ENCODE measurements around the gene GLRA2. TPM values are rescaled to one million over a fixed set of nuclear protein-coding genes. Genes with fewer than 3 reads are reported as not detected.
A peak's percentile ranks its signal among the peaks of the same experiment; 100 is the strongest.
"Not testable (repeated sequence)": the region's sequence is repeated elsewhere in the genome, so short reads cannot be mapped to it uniquely, and the experiment has no call there.

Gene GLRA2
- total RNA-seq, 2 donors from 2014 or later = not detected

DNA sequence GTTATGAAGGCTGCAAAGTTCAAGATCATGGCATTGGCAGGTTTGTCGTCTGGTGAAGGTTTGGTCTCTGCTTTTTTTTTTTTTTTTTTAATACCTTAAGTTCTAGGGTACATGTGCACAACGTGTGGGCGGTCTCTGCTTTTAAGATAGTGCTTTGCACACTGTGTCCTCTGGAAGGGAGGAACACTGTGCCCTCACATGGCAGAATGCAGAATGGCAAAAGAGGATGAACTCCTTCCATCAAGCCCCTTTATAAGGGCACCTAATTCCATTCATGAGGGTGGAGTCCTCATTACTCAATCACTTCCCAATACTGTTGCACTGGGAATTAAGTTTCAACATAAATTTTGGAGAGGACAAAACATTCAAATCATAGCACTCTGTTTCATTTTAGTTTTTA, 101.4 kb downstream of the GLRA2 start:
- peaks cover 4% of the 10 kb centered on the region for H3K9me3 Mint-ChIP-seq
- ATAC-seq (replicated peaks) = no peak
- H3K4me3 Mint-ChIP-seq = no peak overlapping the region
- no peaks in the 10 kb centered on the region for H3K4me1 Mint-ChIP-seq
- H3K27me3 Mint-ChIP-seq = peaks cover 10% of the 10 kb centered on the region
- H3K27ac Mint-ChIP-seq = no peak overlapping the region
- no peaks in the 10 kb centered on the region for H3K36me3 Mint-ChIP-seq (ENCODE audit: low read depth)

DNA sequence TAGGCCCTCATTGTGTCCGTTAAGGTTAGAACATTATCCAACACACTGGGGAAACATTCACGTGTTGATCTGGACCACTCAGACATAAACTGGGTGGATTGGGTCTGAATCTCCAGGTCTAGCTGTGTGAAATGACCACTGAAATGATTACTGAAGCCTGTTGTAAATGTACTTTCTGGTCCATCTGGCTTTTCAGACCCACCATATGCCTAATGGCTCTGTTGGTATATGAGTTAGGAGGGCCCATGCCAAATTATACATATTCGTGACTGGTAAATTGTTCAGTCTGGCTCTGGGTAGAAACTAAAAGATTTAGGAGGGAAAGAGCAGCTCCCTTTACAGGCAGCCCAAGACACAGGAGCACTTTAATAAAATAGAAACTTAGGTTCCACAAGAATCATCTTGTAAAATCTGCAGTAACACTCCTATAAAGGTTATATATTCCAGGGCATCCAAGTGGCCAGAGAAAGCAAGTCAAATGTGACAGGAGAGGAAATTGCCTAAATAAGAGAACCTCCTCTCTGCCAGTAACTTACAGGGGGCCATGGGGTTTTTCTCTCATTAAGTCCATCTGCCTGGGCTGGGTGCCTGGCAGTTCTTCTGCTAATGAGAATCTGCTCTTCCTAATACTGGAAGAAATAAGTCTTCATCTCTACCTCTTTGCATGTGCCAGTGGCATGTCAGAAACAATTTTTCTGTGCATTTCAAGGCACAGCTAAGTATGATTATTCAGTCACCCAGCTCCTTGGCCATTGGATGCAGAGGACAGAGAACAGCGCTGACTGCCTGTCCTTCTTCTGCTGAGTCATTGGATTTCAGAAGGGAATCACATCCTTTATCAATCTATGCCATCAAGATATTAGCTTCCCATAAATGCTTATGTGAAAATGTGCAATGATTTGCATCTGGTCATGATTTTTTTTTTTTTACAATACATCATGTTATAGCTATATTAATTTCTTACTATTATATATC, 112.6 kb downstream of the GLRA2 start:
- no peaks in the 10 kb centered on the region for H3K36me3 Mint-ChIP-seq (ENCODE audit: low read depth)
- no peak overlapping the region for H3K27ac Mint-ChIP-seq
- no peak for ATAC-seq (replicated peaks)
- no peaks in the 10 kb centered on the region for H3K27me3 Mint-ChIP-seq
- H3K9me3 Mint-ChIP-seq = no peaks in the 10 kb centered on the region
- no peaks in the 10 kb centered on the region for H3K4me1 Mint-ChIP-seq
- H3K4me3 Mint-ChIP-seq = no peak overlapping the region

DNA sequence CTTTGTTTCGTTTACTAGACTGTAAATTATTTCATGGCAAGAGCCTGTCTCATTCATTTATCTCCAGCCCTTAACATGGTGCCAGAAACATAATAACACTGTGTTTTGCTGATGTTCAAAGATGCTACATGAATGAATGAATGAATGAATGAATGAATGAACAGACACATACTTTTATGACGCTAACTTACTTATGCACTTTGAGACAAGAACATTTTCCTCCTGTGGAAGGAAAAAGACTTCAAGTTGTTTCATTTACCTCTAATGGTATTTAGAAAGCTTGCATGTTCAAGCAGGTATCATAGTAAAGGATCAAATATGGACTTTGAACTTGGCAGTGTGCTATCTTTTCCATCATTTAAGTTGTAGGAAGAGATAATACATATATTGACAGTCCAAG, 131.6 kb downstream of the GLRA2 start:
- no peaks in the 10 kb centered on the region for H3K4me1 Mint-ChIP-seq
- ATAC-seq (replicated peaks) = no peak
- no peaks in the 10 kb centered on the region for H3K9me3 Mint-ChIP-seq
- peaks cover 4% of the 10 kb centered on the region for H3K27me3 Mint-ChIP-seq
- no peak overlapping the region for H3K4me3 Mint-ChIP-seq
- H3K27ac Mint-ChIP-seq = no peak overlapping the region
- no peaks in the 10 kb centered on the region for H3K36me3 Mint-ChIP-seq (ENCODE audit: low read depth)

DNA sequence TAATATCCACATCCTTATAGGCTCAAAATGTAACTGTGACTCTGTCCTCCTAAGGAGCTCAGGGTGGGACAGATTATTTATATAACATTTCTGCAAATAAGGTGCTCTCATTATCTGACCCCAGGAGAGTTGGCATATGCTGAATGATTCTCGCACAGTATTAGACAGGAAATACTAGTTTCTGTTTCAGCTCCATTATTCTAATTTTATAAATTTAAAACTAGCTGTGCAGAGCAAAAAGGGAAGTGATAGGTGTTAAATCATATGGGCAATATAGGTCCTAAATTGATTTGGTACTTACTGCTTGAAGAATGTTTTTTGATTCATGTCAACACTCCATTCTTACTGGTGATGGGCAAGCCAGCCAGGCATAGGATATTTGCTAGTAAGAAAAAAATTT, 141.5 kb downstream of the GLRA2 start:
- no peaks in the 10 kb centered on the region for H3K36me3 Mint-ChIP-seq (ENCODE audit: low read depth)
- no peak for ATAC-seq (replicated peaks)

DNA sequence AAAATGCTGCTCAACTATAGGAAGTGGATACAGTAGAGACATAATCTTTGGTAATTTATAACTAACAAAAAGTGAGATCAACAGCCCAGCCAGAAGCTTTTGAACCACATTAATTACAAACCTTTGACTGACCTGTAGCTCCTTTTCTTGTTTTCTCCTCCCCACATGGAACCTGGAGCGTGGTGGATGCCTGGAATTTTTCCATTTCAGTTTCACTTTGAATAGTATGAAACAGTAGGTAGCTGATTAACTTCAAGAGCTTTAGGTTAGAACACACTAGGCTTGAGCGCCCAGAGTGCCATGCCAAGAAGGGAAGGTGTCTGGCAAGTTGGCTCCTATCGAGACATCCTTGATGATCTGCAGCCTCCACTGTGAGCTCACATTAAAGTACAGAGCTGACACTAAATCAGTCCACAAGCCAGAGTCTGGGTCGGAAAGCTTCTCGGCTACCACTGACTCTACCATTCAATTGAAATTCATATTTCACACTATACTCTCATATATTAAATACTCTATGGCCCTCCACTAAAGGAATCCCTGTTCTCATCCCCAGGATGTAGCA, 143.4 kb downstream of the GLRA2 start:
- H3K27me3 Mint-ChIP-seq = no peaks in the 10 kb centered on the region
- no peaks in the 10 kb centered on the region for H3K9me3 Mint-ChIP-seq
- no peak overlapping the region for H3K27ac Mint-ChIP-seq
- no peaks in the 10 kb centered on the region for H3K36me3 Mint-ChIP-seq (ENCODE audit: low read depth)
- ATAC-seq (replicated peaks) = no peak
- H3K4me1 Mint-ChIP-seq = peaks cover 6% of the 10 kb centered on the region
- H3K4me3 Mint-ChIP-seq = no peak overlapping the region

More for the DNA sequence above, 141.5 kb downstream of the GLRA2 start:
- Mint-ChIP-seq H3K4me1 (peaks cover 6% of the 10 kb centered on the region), H3K27ac (no peak overlapping the region), H3K27me3 (no peaks in the 10 kb centered on the region), H3K9me3 (no peaks in the 10 kb centered on the region), H3K4me3 (no peak overlapping the region)

DNA sequence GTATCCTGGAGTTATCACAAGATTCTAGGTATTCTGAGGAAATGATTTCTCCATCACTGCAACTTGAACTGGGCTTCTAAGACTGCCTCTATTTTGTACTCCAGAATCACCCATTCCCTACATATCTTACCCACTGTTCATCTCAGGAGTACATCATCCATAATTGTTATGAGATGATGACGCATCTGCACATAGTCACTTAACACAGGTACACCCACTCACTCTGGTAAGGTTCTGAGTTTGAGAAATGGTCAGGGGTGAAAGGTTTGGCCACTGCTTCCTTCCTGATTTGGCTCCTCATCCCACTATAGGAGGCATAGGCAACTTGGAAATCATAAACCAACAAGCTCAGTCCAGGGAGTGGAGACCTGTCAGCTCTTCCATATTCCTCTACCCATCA, 143.9 kb downstream of the GLRA2 start:
- Mint-ChIP-seq H3K27me3 (no peaks in the 10 kb centered on the region), H3K4me1 (peaks cover 6% of the 10 kb centered on the region), H3K36me3 (ENCODE audit: low read depth) (no peaks in the 10 kb centered on the region), H3K9me3 (no peaks in the 10 kb centered on the region), H3K27ac (peak overlapping the region; percentile 71), H3K4me3 (no peak overlapping the region)
- peak; percentile 46 for ATAC-seq (replicated peaks)

DNA sequence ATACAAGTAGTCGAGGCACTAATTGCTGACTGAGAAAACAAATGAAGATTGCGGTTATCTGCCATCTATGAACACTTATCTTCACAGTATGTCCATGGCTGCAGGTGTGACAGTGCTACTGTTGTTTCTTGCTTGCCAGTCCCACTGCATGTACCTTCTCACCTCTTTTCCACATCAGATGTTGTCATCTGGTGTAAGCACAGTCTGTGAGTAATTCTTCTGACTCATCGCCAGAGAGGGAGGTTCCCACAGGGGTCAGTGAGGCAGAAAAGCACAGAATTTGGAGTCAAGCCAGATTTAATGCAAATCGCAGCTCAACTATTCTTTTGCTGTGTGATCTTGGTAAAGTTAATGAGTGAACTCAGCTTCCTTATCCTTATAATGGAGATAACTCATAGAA, 144.4 kb downstream of the GLRA2 start:
- Mint-ChIP-seq H3K27me3 (no peaks in the 10 kb centered on the region), H3K27ac (peak overlapping the region; percentile 71), H3K4me1 (peaks cover 6% of the 10 kb centered on the region), H3K36me3 (ENCODE audit: low read depth) (no peaks in the 10 kb centered on the region), H3K4me3 (no peak overlapping the region), H3K9me3 (no peaks in the 10 kb centered on the region)
- peak; percentile 96 for ATAC-seq (replicated peaks)

DNA sequence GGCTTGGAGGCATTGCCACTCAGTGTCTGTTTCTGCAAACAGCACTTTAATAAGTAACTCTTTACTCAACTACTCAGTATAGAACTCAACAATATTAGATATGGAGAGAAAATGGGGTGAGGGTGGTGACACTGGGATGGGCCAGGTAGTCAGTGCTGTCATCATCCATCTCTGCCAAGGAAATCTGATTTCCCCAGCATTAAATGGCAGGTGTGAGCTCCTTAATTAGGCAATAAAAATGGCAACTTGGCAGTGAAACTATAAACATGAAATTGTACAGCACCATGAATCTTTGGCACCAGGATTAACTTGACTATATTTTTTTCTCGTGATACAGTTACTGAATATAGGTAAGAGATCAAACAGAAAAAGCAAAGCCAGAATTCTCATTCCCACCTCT, 146.2 kb downstream of the GLRA2 start:
- no peak overlapping the region for H3K4me3 Mint-ChIP-seq
- H3K36me3 Mint-ChIP-seq (ENCODE audit: low read depth) = no peaks in the 10 kb centered on the region
- no peak overlapping the region for H3K27ac Mint-ChIP-seq
- H3K9me3 Mint-ChIP-seq = no peaks in the 10 kb centered on the region
- H3K4me1 Mint-ChIP-seq = peaks cover 6% of the 10 kb centered on the region
- no peaks in the 10 kb centered on the region for H3K27me3 Mint-ChIP-seq
- no peak for ATAC-seq (replicated peaks)

DNA sequence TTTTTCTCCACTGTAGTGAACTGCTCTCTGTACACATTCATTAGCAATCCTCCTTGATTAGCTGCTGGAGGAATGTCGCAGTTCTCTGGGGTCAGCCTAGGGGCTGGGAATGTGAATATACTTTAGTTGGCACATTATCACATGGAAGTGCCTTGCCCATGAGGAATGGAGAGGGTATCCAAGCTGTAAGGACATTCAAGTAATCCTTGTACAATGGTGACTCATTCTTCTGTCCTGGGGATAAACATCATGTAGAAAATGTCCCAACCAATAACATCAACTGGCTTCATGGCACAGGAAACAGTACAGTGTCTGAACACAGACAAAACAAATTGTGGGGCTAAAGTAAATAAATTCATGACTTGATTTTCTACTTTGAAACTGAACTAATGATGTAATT, 147.1 kb downstream of the GLRA2 start:
- no peak for ATAC-seq (replicated peaks)
- no peaks in the 10 kb centered on the region for H3K27me3 Mint-ChIP-seq
- no peaks in the 10 kb centered on the region for H3K36me3 Mint-ChIP-seq (ENCODE audit: low read depth)
- H3K4me1 Mint-ChIP-seq = peaks cover 6% of the 10 kb centered on the region
- H3K4me3 Mint-ChIP-seq = no peak overlapping the region
- H3K9me3 Mint-ChIP-seq = no peaks in the 10 kb centered on the region
- H3K27ac Mint-ChIP-seq = no peak overlapping the region

DNA sequence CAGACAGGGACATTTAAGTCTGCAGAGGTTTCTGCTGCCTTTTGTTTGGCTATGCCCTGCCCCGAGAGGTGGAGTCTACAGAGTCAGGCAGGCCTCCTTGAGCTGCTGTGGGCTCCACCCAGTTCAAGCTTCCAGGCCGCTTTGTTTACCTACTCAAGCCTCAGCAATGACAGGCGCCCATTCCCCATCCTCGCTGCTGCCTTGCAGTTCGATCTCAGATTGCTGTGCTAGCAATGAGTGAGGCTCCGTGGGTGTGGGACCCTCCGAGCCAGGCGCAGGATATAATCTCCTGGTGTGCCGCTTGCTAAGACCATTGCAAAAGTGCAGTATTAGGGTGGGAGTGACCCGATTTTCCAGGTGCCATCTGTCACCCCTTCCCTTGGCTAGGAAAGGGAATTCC, 159.0 kb downstream of the GLRA2 start:
- H3K4me1 Mint-ChIP-seq; ATAC-seq (replicated peaks); H3K27me3 Mint-ChIP-seq; H3K27ac Mint-ChIP-seq; H3K36me3 Mint-ChIP-seq (ENCODE audit: low read depth); H3K9me3 Mint-ChIP-seq; H3K4me3 Mint-ChIP-seq: not testable (repeated sequence)

DNA sequence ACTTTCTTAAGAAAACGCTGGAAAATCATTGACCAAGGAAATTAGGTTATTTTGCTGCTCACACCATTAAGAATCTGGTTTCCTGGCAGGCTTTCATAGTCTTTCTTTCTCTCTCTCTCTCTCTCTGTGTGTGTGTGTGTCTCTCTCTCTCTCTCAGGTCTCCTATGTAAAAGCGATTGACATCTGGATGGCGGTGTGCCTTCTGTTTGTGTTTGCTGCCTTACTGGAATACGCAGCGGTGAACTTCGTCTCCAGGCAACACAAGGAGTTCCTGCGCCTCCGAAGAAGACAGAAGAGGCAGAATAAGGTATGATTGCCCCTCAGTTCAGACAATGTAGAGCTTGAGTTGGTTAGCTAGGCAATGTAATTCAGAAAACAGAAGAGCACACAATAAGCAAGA, 161.2 kb downstream of the GLRA2 start:
- no peaks in the 10 kb centered on the region for H3K36me3 Mint-ChIP-seq (ENCODE audit: low read depth)
- no peak overlapping the region for H3K27ac Mint-ChIP-seq
- H3K9me3 Mint-ChIP-seq = peaks cover 2% of the 10 kb centered on the region
- no peak for ATAC-seq (replicated peaks)
- no peaks in the 10 kb centered on the region for H3K4me1 Mint-ChIP-seq
- no peaks in the 10 kb centered on the region for H3K27me3 Mint-ChIP-seq
- H3K4me3 Mint-ChIP-seq = no peak overlapping the region

DNA sequence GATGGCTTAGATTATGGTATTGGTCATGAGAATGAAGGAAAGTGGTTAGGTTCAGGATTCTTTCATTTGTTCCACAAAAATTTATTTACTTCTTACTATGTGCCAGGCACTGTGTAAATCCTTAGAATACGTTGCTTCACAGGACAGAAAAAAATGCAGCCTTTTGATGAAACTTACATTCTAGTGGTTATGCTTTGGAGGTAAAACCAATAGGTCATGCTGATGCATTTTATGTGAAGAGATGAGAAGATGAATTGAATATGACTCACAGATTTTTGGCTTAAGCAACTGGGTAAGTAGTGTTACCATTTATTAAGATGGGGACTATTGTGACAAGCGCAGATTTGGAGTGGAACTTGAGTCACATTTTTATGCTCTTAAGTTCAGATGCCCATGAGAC, 165.3 kb downstream of the GLRA2 start:
- Mint-ChIP-seq H3K4me3 (no peak overlapping the region), H3K36me3 (ENCODE audit: low read depth) (no peaks in the 10 kb centered on the region), H3K4me1 (no peaks in the 10 kb centered on the region), H3K9me3 (peaks cover 5% of the 10 kb centered on the region), H3K27ac (no peak overlapping the region), H3K27me3 (no peaks in the 10 kb centered on the region)
- no peak for ATAC-seq (replicated peaks)

DNA sequence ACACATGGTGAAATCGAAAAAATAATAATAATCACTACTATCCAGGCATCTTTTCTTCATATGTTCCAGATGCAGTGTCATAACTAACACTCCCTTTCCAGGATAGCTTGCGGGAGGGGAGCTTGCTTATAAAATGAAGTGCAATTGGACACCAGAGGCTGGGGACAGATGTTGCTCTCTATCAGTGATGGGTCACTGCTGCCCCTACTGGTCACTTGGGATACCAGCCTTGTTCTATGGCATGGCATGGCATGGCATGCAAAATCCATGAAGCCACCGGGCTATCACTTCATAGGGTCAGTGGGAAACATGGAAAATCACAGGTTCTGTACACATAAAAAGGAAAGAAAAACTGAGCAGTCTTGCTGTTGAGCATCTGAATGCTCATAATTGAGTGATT, 168.1 kb downstream of the GLRA2 start:
- H3K9me3 Mint-ChIP-seq = peaks cover 5% of the 10 kb centered on the region
- ATAC-seq (replicated peaks) = no peak

DNA sequence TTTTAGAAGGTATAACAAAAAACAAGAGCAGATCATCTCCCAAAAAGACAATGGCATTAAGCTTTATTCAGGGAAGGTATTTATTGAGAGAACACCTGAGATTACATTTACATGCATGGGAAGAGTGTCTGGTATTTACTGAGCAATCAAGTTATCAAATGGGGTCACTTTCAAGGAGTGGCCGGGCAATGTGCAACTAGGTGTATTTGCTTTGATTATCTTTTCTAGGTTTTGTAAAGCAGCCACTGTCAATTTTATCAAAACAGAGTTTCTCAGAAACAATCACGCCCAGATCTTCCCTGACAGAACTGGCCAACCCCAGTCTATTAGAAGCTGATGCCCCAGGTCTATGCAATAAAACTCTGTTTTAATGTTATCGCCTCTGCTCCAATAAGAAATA, 169.5 kb downstream of the GLRA2 start:
- no peaks in the 10 kb centered on the region for H3K4me1 Mint-ChIP-seq
- no peak overlapping the region for H3K27ac Mint-ChIP-seq
- no peak for ATAC-seq (replicated peaks)
- no peaks in the 10 kb centered on the region for H3K27me3 Mint-ChIP-seq
- peaks cover 5% of the 10 kb centered on the region for H3K9me3 Mint-ChIP-seq
- no peaks in the 10 kb centered on the region for H3K36me3 Mint-ChIP-seq (ENCODE audit: low read depth)
- H3K4me3 Mint-ChIP-seq = no peak overlapping the region

More for the DNA sequence above, 168.1 kb downstream of the GLRA2 start:
- no peaks in the 10 kb centered on the region for H3K36me3 Mint-ChIP-seq (ENCODE audit: low read depth)
- H3K4me3 Mint-ChIP-seq = no peak overlapping the region
- H3K27me3 Mint-ChIP-seq = no peaks in the 10 kb centered on the region
- H3K27ac Mint-ChIP-seq = no peak overlapping the region
- no peaks in the 10 kb centered on the region for H3K4me1 Mint-ChIP-seq

DNA sequence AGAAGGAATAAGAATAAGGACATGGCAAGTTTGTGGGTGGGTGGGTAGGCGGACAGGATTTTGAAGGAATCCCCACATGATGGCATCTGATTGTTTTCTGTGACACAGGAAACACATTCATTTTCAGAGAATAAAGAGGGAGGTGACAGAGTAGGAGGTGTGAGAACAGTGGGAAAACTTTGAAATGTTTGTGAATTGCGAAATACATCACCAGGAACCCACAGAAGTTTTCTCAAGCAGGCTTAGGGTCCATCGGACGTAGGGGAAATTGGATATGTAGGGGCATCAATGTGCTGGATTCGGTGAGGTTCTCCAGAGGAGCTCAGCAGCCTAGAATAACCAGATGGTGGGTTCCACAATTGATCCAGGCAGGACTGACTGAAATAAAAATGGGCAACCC, 171.6 kb downstream of the GLRA2 start:
- H3K27me3 Mint-ChIP-seq = no peaks in the 10 kb centered on the region
- H3K27ac Mint-ChIP-seq = no peak overlapping the region
- no peaks in the 10 kb centered on the region for H3K9me3 Mint-ChIP-seq
- H3K4me1 Mint-ChIP-seq = no peaks in the 10 kb centered on the region
- no peaks in the 10 kb centered on the region for H3K36me3 Mint-ChIP-seq (ENCODE audit: low read depth)
- no peak overlapping the region for H3K4me3 Mint-ChIP-seq
- no peak for ATAC-seq (replicated peaks)
